SK-N-SH (cell line): ENCODE measurements around the gene CCDC28A. TPM values are rescaled to one million over a fixed set of nuclear protein-coding genes. Genes with fewer than 3 reads are reported as not detected.

Source experiments
- CTCF ChIA-PET: fragments of 300-600, 350-600 bp; formaldehyde crosslinking; extraction: SDS; loops from one replicate; lab custom pipeline; 2021; lab: Yijun Ruan, JAX
- POLR2A ChIA-PET: fragments of 350-600 bp; sonication (Branson Sonifier 250); formaldehyde crosslinking; extraction: SDS; loops from one replicate; lab custom pipeline; 2020; ENCODE audit warnings: antibody characterized with exemption, inconsistent platforms; lab: Yijun Ruan, JAX
- DNase-seq: peaks from one replicate; pipeline ENCODE4 v3.0.0; 2012
- H2AFZ ChIP-seq: fragments of 200-600 bp; sonication (generic); 2 replicates; pipeline ENCODE4 v1.8.1; 2016; ENCODE audit warnings: antibody characterized with exemption, mild to moderate bottlenecking, low read depth
- H3F3A ChIP-seq: fragments of 200-600 bp; sonication (generic); replicated peaks from 2 replicates; pipeline ENCODE3; 2016; ENCODE audit warnings: antibody characterized with exemption, mild to moderate bottlenecking; ENCODE audit not compliant: insufficient read depth
- H3K27ac ChIP-seq, 2 experiments: fragments of 200-500 bp in 1 of 2; fragments of 200-600 bp in 1 of 2; sonication (Bioruptor generic) in 1 of 2; sonication (generic), shearing (Covaris generic) in 1 of 2; 2 replicates each; pipeline versions ENCODE4 v1.5.1 to v1.6.1; 2014 to 2016; ENCODE audit warnings: low read depth in 2 of 2, inconsistent platforms in 1 of 2, low read length in 1 of 2, mild to moderate bottlenecking in 1 of 2, mixed read lengths in 1 of 2
- H3K27me3 ChIP-seq: fragments of 200-600 bp; sonication (generic), shearing (Covaris generic); 2 replicates; pipeline ENCODE4 v1.6.1; 2016; ENCODE audit warnings: mixed run types; ENCODE audit not compliant: insufficient read depth
- H3K36me3 ChIP-seq, 2 experiments: fragments of 200-500 bp in 1 of 2; fragments of 200-600 bp in 1 of 2; sonication (Bioruptor generic) in 1 of 2; sonication (generic) in 1 of 2; replicated peaks in 1 of 2; 2 replicates each; pipeline versions ENCODE3 to v1.5.1; 2014 to 2016; ENCODE audit warnings: low read length in 1 of 2, mild to moderate bottlenecking in 1 of 2; ENCODE audit not compliant: insufficient read depth in 2 of 2, control insufficient read depth in 1 of 2
- H3K4me1 ChIP-seq, 2 experiments: fragments of 200-500 bp in 1 of 2; fragments of 200-600 bp in 1 of 2; sonication (Bioruptor generic) in 1 of 2; sonication (generic), shearing (Covaris generic) in 1 of 2; 2 replicates each; pipeline versions ENCODE4 v1.5.1 to v1.6.1; 2014 to 2016; ENCODE audit warnings: low read depth in 1 of 2, low read length in 1 of 2, mixed run types in 1 of 2; ENCODE audit not compliant: insufficient read depth in 2 of 2, control insufficient read depth in 1 of 2
- H3K4me2 ChIP-seq: fragments of 200-600 bp; sonication (generic), shearing (Covaris generic); 2 replicates; pipeline ENCODE4 v1.6.1; 2017; ENCODE audit warnings: mixed run types
- H3K4me3 ChIP-seq, 2 experiments: fragments of 200-500 bp in 1 of 2; fragments of 200-600 bp in 1 of 2; sonication (Bioruptor generic) in 1 of 2; sonication (generic), shearing (Covaris generic) in 1 of 2; 2 replicates each; pipeline versions ENCODE4 v1.5.1 to v1.8.1; 2014 to 2016; ENCODE audit warnings: low read depth in 2 of 2, inconsistent platforms in 1 of 2, low read length in 1 of 2, mild to moderate bottlenecking in 1 of 2, mixed read lengths in 1 of 2, moderate library complexity in 1 of 2
- H3K79me2 ChIP-seq: fragments of 200-600 bp; sonication (generic); 2 replicates; pipeline ENCODE4 v1.8.1; 2017; ENCODE audit warnings: mild to moderate bottlenecking; ENCODE audit not compliant: insufficient read depth
- H3K9ac ChIP-seq: fragments of 200-600 bp; sonication (generic); 2 replicates; pipeline ENCODE4 v1.6.1; 2017; ENCODE audit warnings: mixed run types
- H3K9me2 ChIP-seq: fragments of 200-600 bp; sonication (generic); 2 replicates; pipeline ENCODE4 v1.6.1; 2017; ENCODE audit warnings: mixed run types
- H3K9me3 ChIP-seq: fragments of 200-600 bp; sonication (generic); 2 replicates; pipeline ENCODE4 v1.6.1; 2017; ENCODE audit warnings: mixed run types, mild to moderate bottlenecking, moderate library complexity
- H4K20me1 ChIP-seq: fragments of 200-600 bp; sonication (generic); 2 replicates; pipeline ENCODE4 v1.6.1; 2017; ENCODE audit warnings: mild to moderate bottlenecking, mixed run types; ENCODE audit not compliant: insufficient read depth
- CHD2 ChIP-seq: fragments of 150-350 bp; IDR thresholded peaks from 2 replicates; pipeline ENCODE4 v1.6.1; 2018; ENCODE audit warnings: low read length; ENCODE audit not compliant: partially characterized antibody
- EP300 ChIP-seq, 2 experiments: IDR thresholded peaks; 2 replicates each; pipeline versions ENCODE4 v1.4.0 to v1.6.1; 2012; ENCODE audit warnings: borderline replicate concordance in 1 of 2, low read depth in 1 of 2, low read length in 1 of 2
- FOSL2 ChIP-seq: IDR thresholded peaks from 2 replicates; pipeline ENCODE4 v1.4.0; 2012; ENCODE audit warnings: low read depth, mild to moderate bottlenecking, moderate library complexity, borderline replicate concordance
- FOXM1 ChIP-seq: IDR thresholded peaks from 2 replicates; pipeline ENCODE4 v1.4.0; 2012; ENCODE audit warnings: low read depth, mild to moderate bottlenecking
- MAX ChIP-seq: IDR thresholded peaks from 2 replicates; pipeline ENCODE4 v1.4.0; 2012; ENCODE audit warnings: low read depth
- MXI1 ChIP-seq: IDR thresholded peaks from 2 replicates; pipeline ENCODE4 v1.6.1; 2012; ENCODE audit warnings: mild to moderate bottlenecking, low read depth, low read length, improper control_type of control experiment
- NFIC ChIP-seq: IDR thresholded peaks from 2 replicates; pipeline ENCODE4 v1.4.0; 2012; ENCODE audit warnings: borderline replicate concordance
- NRF1 ChIP-seq: IDR thresholded peaks from 2 replicates; pipeline ENCODE4 v1.6.1; 2012; ENCODE audit warnings: low read depth, mild to moderate bottlenecking, low read length
- RFX5 ChIP-seq: IDR thresholded peaks from 2 replicates; pipeline ENCODE4 v1.6.1; 2012; ENCODE audit warnings: mild to moderate bottlenecking, improper control_type of control experiment, low read length
- SMC3 ChIP-seq: IDR thresholded peaks from 2 replicates; pipeline ENCODE4 v1.6.1; 2012; ENCODE audit warnings: low read depth, low read length, improper control_type of control experiment
- TCF12 ChIP-seq: IDR thresholded peaks from 2 replicates; pipeline ENCODE4 v1.4.0; 2012
- TEAD4 ChIP-seq: IDR thresholded peaks from 2 replicates; pipeline ENCODE4 v1.4.0; 2012; ENCODE audit warnings: mild to moderate bottlenecking, borderline replicate concordance; ENCODE audit not compliant: insufficient read depth
- ZBTB33 ChIP-seq: IDR thresholded peaks from 2 replicates; pipeline ENCODE4 v1.4.0; 2012; ENCODE audit warnings: low read depth, borderline replicate concordance
- WGBS: methylation state at CpG from one replicate; pipeline ENCODE4 v1.1.6; 2017; ENCODE audit warnings: low lambda C conversion rate; 5-methylcytosine and 5-hydroxymethylcytosine counted together
- polyA plus RNA-seq, 3 experiments: library from polyadenylated mRNA; depleted of rRNA; stranded (reverse); fragments of >200 nt; gene quantifications; 2 replicates each; pipeline ENCODE4 v1.2.3, GENCODE V29; 2012
- TF ChIP-seq, protein P1 (sequence below): IDR thresholded peaks from 2 replicates; pipeline ENCODE4; 2012
- TF ChIP-seq, protein P2 (sequence below): IDR thresholded peaks from 2 replicates; pipeline ENCODE4 v1.4.0; 2012; ENCODE audit warnings: low read depth, borderline replicate concordance

CCDC28A gene
- polyA plus RNA-seq, 1 of the 3 experiments (the other 2 are of a cell fraction) = 11.4 TPM

GRCh38 chr6:138833816-138834539 lies 60.4 kb downstream of the CCDC28A start:
- POLR2A ChIA-PET = no interaction called here
- Histone ChIP-seq H3F3A (no peaks in the 10 kb centered on the region), H3K4me3 (no peak overlapping the region), H3K9me3 (no peaks in the 10 kb centered on the region), H3K79me2 (no peaks in the 10 kb centered on the region), H4K20me1 (no peaks in the 10 kb centered on the region), H3K4me1 (no peaks in the 10 kb centered on the region; a peak in 1 of 4 replicates), H3K27ac (no peak overlapping the region), H3K9me2 (no peaks in the 10 kb centered on the region), H3K9ac (no peak overlapping the region), H3K27me3 (no peaks in the 10 kb centered on the region), H2AFZ (no peak overlapping the region), H3K36me3 (no peaks in the 10 kb centered on the region), H3K4me2 (no peak overlapping the region)
- DNase-seq = no peak
- TF ChIP-seq TCF12 (no peak), RFX5 (no peak), FOXM1 (no peak), TEAD4 (no peak), EP300 (IDR thresholded peaks at IDR 0.05; ENCODE audit: borderline replicate concordance in 1 of 2, low read depth in 1 of 2, low read length in 1 of 2) (no peak), NFIC (no peak), FOSL2 (no peak), SMC3 (no peak), MAX (no peak), NRF1 (no peak), CHD2 (no peak), MXI1 (no peak), ZBTB33 (no peak)
- TF ChIP-seq, protein P1, sequence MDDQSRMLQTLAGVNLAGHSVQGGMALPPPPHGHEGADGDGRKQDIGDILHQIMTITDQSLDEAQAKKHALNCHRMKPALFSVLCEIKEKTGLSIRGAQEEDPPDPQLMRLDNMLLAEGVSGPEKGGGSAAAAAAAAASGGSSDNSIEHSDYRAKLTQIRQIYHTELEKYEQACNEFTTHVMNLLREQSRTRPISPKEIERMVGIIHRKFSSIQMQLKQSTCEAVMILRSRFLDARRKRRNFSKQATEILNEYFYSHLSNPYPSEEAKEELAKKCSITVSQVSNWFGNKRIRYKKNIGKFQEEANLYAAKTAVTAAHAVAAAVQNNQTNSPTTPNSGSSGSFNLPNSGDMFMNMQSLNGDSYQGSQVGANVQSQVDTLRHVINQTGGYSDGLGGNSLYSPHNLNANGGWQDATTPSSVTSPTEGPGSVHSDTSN = no peak
- TF ChIP-seq, protein P2, sequence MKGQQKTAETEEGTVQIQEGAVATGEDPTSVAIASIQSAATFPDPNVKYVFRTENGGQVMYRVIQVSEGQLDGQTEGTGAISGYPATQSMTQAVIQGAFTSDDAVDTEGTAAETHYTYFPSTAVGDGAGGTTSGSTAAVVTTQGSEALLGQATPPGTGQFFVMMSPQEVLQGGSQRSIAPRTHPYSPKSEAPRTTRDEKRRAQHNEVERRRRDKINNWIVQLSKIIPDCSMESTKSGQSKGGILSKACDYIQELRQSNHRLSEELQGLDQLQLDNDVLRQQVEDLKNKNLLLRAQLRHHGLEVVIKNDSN = no peak
- 54% methylated on average over 4 of the region's 4 CpGs for WGBS
- CTCF ChIA-PET = interaction anchor here (1.7 kb wide), 1 partner anchor 18 kb away, joined by 6 read pairs; no protein-coding TSS in a partner anchor
